RWPE1 (cell line): ENCODE data around the gene CPNE1.
"Not testable (repeated sequence)": the region's sequence is repeated elsewhere in the genome, so short reads cannot be mapped to it uniquely, and the experiment has no call there.

ENCODE experiments used
- CTCF ChIA-PET: fragments of 350-600 bp; sonication (Branson Sonifier 250); formaldehyde crosslinking; extraction: SDS; loops from one replicate; lab custom pipeline; 2021; lab: Yijun Ruan, JAX
- POLR2A ChIA-PET: fragments of 400-600 bp; formaldehyde crosslinking; extraction: SDS; loops from one replicate; lab custom pipeline; 2020; ENCODE audit warnings: antibody characterized with exemption; ENCODE audit not compliant: low non-redundant PET; lab: Yijun Ruan, JAX
- DNase-seq: peaks from one replicate; pipeline ENCODE4 v3.0.0; 2012; ENCODE audit warnings: low spot score
- H3K27ac ChIP-seq: fragments of 450-650 bp; 2 replicates; pipeline ENCODE4 v1.5.1; 2017
- CTCF ChIP-seq: fragments of 450-650 bp; conservative IDR thresholded peaks from 2 replicates; pipeline ENCODE4 v1.5.1; 2017; ENCODE audit warnings: low read depth, mild to moderate bottlenecking

CPNE1 gene

GRCh38 chr20:35664466-35665206 lies at the start of gene CPNE1, which contains the start of gene RBM12:
CPNE1 (minus strand) TSS chr20:35664900; CDS start chr20:35632923, 31,977 bp downstream.
RBM12 (minus strand) TSS chr20:35664900; CDS start chr20:35655322, 9,578 bp downstream.
- no peak for TF ChIP-seq CTCF
- CTCF ChIA-PET, result interaction anchor here (1.3 kb wide), 1 partner anchor 23 kb away, joined by 3 read pairs; no protein-coding TSS in a partner anchor
- DNase-seq, result peak; percentile 100
- H3K27ac ChIP-seq, result peak within 1 kb of the TSS; percentile 87
- POLR2A ChIA-PET, result interaction anchor here (0.5 to 1.6 kb wide), 6 partner anchors 11 to 209 kb away, joined by 4 to 9 read pairs (median 5); partner anchors contain the start of gene CEP250

GRCh38 chr20:35714127-35714526 lies 49.4 kb upstream of the CPNE1 start:
- TF ChIP-seq CTCF, result no peak
- DNase-seq, result no peak
- no peak overlapping the region for H3K27ac ChIP-seq
- ChIA-PET CTCF (interaction anchor here (0.6 to 0.7 kb wide), 2 partner anchors 10 to 80 kb away, joined by 5 to 7 read pairs; no protein-coding TSS in a partner anchor), POLR2A (no interaction called here)

GRCh38 chr20:35713120-35713519 lies 48.4 kb upstream of the CPNE1 start:
- DNase-seq, H3K27ac ChIP-seq, POLR2A ChIA-PET: not testable (repeated sequence)
- CTCF ChIA-PET, result interaction anchor here (0.6 to 1.2 kb wide), 3 partner anchors 9 to 86 kb away, joined by 3 to 7 read pairs (median 4); no protein-coding TSS in a partner anchor

GRCh38 chr20:35711588-35712209 lies 47.0 kb upstream of the CPNE1 start:
- H3K27ac ChIP-seq, result no peak overlapping the region
- TF ChIP-seq CTCF, result no peak
- DNase-seq, result no peak
- CTCF ChIA-PET, result interaction anchor here (0.6 to 1.2 kb wide), 2 partner anchors 9 to 194 kb away, joined by 3 read pairs; no protein-coding TSS in a partner anchor
- POLR2A ChIA-PET, result no interaction called here

DNA sequence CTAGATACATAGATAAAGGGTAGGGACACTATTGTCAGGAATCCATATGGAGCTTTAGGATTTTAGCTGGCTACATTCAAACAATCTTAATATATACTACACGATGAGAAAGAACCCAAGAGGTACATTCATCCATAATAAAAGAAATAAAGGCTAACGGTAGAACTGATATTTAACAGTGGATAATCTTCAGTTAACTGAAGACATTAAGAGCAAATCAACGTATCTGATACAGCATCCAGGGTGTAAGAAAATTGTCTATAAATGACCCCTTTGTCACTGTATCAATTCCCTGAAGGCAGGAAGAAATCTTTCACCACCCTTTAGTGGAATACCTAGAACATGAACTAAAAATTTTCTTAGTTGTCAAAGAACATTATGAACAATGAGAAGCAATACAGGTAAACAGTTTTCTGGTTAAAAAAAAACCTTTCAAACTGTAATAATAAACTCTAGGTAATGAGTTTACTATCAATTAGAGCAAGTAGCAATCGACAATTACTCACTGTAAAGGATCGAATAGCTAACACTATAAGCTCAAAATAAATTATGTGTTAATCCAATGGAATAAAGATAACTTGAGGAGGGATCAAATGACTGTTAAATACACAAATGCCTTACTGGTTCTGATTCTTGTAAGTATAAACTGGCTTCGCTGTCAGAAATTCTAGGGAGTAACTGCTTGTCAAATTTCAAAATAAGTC lies 46.3 kb upstream of the CPNE1 start:
- H3K27ac ChIP-seq, result no peak overlapping the region
- no peak for TF ChIP-seq CTCF
- DNase-seq, result no peak
- POLR2A ChIA-PET, result no interaction called here
- CTCF ChIA-PET, result no interaction called here

GRCh38 chr20:35710039-35710438 lies 45.3 kb upstream of the CPNE1 start:
- DNase-seq, result no peak
- no peak overlapping the region for H3K27ac ChIP-seq
- CTCF ChIA-PET, result interaction anchor here (0.6 to 0.7 kb wide), 3 partner anchors 11 to 1171 kb away, joined by 3 read pairs; partner anchors contain the start of genes NFS1 and ROMO1
- POLR2A ChIA-PET, result no interaction called here
- no peak for TF ChIP-seq CTCF
